ENCODE measurements around the gene OR14C36.

OR14C36 gene

GRCh38 chr1:248359415-248359814 is 10.8 kb downstream of the OR14C36 start:
- Histone ChIP-seq H2AFZ (ENCODE audit: low read length) (no peak overlapping the region), H3K36me3 (ENCODE audit: insufficient read depth, low read length) (no peaks in the 10 kb centered on the region), H3K79me2 (ENCODE audit: insufficient read depth, low read length) (no peaks in the 10 kb centered on the region), H3K27me3 (ENCODE audit: insufficient read depth, low read length, poor library complexity, severe bottlenecking) (no peaks in the 10 kb centered on the region), H3K4me3 (ENCODE audit: low read length, poor library complexity, severe bottlenecking) (no peak overlapping the region), H3F3A (ENCODE audit: low read depth) (no peaks in the 10 kb centered on the region), H3K9me3 (ENCODE audit: insufficient read depth, low read depth, low read length) (0 out of 2 replicates have a peak, but pooled peaks cover under 1% of the 10 kb centered on the region), H4K20me1 (ENCODE audit: insufficient read depth, low read length, poor library complexity, severe bottlenecking) (no peaks in the 10 kb centered on the region), H3K9ac (ENCODE audit: low read depth, low read length, poor library complexity, severe bottlenecking) (no peak overlapping the region), H3K9me2 (replicated peaks; ENCODE audit: low read depth, low read length) (no peaks in the 10 kb centered on the region), H3K4me2 (ENCODE audit: low read depth, low read length, poor library complexity, severe bottlenecking) (no peak overlapping the region), H3K4me1 (ENCODE audit: insufficient read depth, low read length, poor library complexity, severe bottlenecking) (no peaks in the 10 kb centered on the region)
- no peak for TF ChIP-seq EZH2phosphoT487 (IDR thresholded peaks at IDR 0.05; ENCODE audit: borderline replicate concordance)

DNA sequence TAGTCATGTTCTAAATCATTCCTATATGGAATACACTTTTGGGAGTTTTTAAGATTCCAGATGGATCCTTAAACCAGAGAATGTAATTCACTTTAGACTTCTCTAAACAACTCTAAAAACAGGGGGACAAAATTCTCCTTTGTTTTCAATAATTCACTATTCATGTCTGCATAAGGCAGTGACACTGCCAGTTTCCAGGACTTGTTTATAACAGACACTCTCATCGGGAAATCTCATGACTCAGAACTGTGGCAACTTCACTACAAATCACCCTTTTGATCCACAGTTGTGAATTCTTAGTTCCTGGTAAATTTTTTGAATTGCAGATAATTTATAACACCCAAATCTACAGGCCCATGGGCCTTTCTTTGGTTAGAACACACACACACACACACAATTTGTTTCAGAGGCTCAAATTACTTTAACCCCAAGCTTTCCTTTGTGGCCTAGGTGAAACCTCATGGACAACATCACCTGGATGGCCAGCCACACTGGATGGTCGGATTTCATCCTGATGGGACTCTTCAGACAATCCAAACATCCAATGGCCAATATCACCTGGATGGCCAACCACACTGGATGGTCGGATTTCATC is 12.6 kb downstream of the OR14C36 start, which contains the start of gene OR2T4:
OR2T4 (plus strand) TSS at position 545 of the 595 bp plus-strand sequence; CDS start at position 545, 0 bp downstream.
- Histone ChIP-seq H3K9ac (ENCODE audit: low read depth, low read length, poor library complexity, severe bottlenecking) (no peak within 1 kb of the TSS), H3K4me2 (ENCODE audit: low read depth, low read length, poor library complexity, severe bottlenecking) (no peak within 1 kb of the TSS), H3K27me3 (ENCODE audit: insufficient read depth, low read length, poor library complexity, severe bottlenecking) (no peaks in the 10 kb centered on the region), H3K9me2 (replicated peaks; ENCODE audit: low read depth, low read length) (no peaks in the 10 kb centered on the region), H3K4me1 (ENCODE audit: insufficient read depth, low read length, poor library complexity, severe bottlenecking) (no peaks in the 10 kb centered on the region), H3K9me3 (ENCODE audit: insufficient read depth, low read depth, low read length) (0 out of 2 replicates have a peak, but pooled peaks cover 6% of the 10 kb centered on the region), H4K20me1 (ENCODE audit: insufficient read depth, low read length, poor library complexity, severe bottlenecking) (no peaks in the 10 kb centered on the region), H3K4me3 (ENCODE audit: low read length, poor library complexity, severe bottlenecking) (no peak within 1 kb of the TSS), H3K79me2 (ENCODE audit: insufficient read depth, low read length) (no peaks in the 10 kb centered on the region), H2AFZ (ENCODE audit: low read length) (no peak within 1 kb of the TSS), H3K36me3 (ENCODE audit: insufficient read depth, low read length) (no peaks in the 10 kb centered on the region), H3F3A (ENCODE audit: low read depth) (no peaks in the 10 kb centered on the region)
- TF ChIP-seq EZH2phosphoT487 (IDR thresholded peaks at IDR 0.05; ENCODE audit: borderline replicate concordance) (no peak), CTCF (conservative IDR thresholded peaks at IDR 0.05; ENCODE audit: low read length) (no peak)

DNA sequence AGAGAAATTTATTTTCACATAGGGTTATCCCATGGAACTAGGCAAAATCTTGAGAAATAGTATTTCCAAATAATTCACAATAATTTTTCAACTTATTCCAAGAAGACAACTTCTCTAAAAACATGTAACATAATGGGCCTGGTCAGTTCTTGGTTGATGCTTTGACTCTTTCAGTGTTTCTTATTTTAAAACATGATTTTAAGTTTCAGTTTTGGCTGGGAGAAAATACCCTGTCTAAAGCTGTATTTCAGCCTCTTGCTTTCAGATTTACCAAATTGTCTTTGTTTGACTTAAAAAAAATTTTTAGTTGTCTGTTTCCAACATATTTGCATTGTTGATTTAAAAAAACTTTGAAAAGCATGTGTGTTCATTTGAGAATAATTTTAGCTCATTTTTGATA is 18.0 kb downstream of the OR14C36 start:
- Histone ChIP-seq H3K4me1 (ENCODE audit: insufficient read depth, low read length, poor library complexity, severe bottlenecking) (no peaks in the 10 kb centered on the region), H3K36me3 (ENCODE audit: insufficient read depth, low read length) (no peaks in the 10 kb centered on the region), H3K4me2 (ENCODE audit: low read depth, low read length, poor library complexity, severe bottlenecking) (no peak overlapping the region), H3K79me2 (ENCODE audit: insufficient read depth, low read length) (no peaks in the 10 kb centered on the region), H3K27me3 (ENCODE audit: insufficient read depth, low read length, poor library complexity, severe bottlenecking) (no peaks in the 10 kb centered on the region), H3K4me3 (ENCODE audit: low read length, poor library complexity, severe bottlenecking) (no peak overlapping the region), H3K9ac (ENCODE audit: low read depth, low read length, poor library complexity, severe bottlenecking) (no peak overlapping the region), H2AFZ (ENCODE audit: low read length) (no peak overlapping the region), H3K9me3 (ENCODE audit: insufficient read depth, low read depth, low read length) (0 out of 2 replicates have a peak, but pooled peaks cover 6% of the 10 kb centered on the region), H3F3A (ENCODE audit: low read depth) (no peaks in the 10 kb centered on the region), H3K9me2 (replicated peaks; ENCODE audit: low read depth, low read length) (no peaks in the 10 kb centered on the region), H4K20me1 (ENCODE audit: insufficient read depth, low read length, poor library complexity, severe bottlenecking) (no peaks in the 10 kb centered on the region)
- TF ChIP-seq EZH2phosphoT487 (IDR thresholded peaks at IDR 0.05; ENCODE audit: borderline replicate concordance) (no peak), CTCF (conservative IDR thresholded peaks at IDR 0.05; ENCODE audit: low read length) (no peak)

GRCh38 chr1:248372394-248372793 is 23.8 kb downstream of the OR14C36 start:
- Histone ChIP-seq H3K4me2 (ENCODE audit: low read depth, low read length, poor library complexity, severe bottlenecking) (no peak overlapping the region), H3K4me3 (ENCODE audit: low read length, poor library complexity, severe bottlenecking) (no peak overlapping the region), H3K9me3 (ENCODE audit: insufficient read depth, low read depth, low read length) (peaks cover 4% of the 10 kb centered on the region; the same call in 1 of the 2 replicates), H3K4me1 (ENCODE audit: insufficient read depth, low read length, poor library complexity, severe bottlenecking) (no peaks in the 10 kb centered on the region), H3K9me2 (replicated peaks; ENCODE audit: low read depth, low read length) (no peaks in the 10 kb centered on the region), H3K9ac (ENCODE audit: low read depth, low read length, poor library complexity, severe bottlenecking) (no peak overlapping the region), H4K20me1 (ENCODE audit: insufficient read depth, low read length, poor library complexity, severe bottlenecking) (no peaks in the 10 kb centered on the region), H3K79me2 (ENCODE audit: insufficient read depth, low read length) (no peaks in the 10 kb centered on the region), H3F3A (ENCODE audit: low read depth) (no peaks in the 10 kb centered on the region), H3K36me3 (ENCODE audit: insufficient read depth, low read length) (no peaks in the 10 kb centered on the region), H3K27me3 (ENCODE audit: insufficient read depth, low read length, poor library complexity, severe bottlenecking) (no peaks in the 10 kb centered on the region), H2AFZ (ENCODE audit: low read length) (no peak overlapping the region)
- no peak for TF ChIP-seq CTCF (conservative IDR thresholded peaks at IDR 0.05; ENCODE audit: low read length)
- no peak for TF ChIP-seq EZH2phosphoT487 (IDR thresholded peaks at IDR 0.05; ENCODE audit: borderline replicate concordance)

Data from Loucy (cell line).